Endothelial cell of coronary artery (primary cell): ENCODE measurements around the gene MMP12. TPM values are rescaled to one million over a fixed set of nuclear protein-coding genes. Genes with fewer than 3 reads are reported as not detected.

ENCODE experiments used
- total RNA-seq: library from RNA; depleted of rRNA; stranded (reverse); fragments of >200 nt; gene quantifications from 2 replicates; pipeline ENCODE4 v1.2.3, GENCODE V29; 2014

The MMP12 gene
- 0.28 TPM in 1 of 2 replicates, not detected in the other for total RNA-seq

DNA sequence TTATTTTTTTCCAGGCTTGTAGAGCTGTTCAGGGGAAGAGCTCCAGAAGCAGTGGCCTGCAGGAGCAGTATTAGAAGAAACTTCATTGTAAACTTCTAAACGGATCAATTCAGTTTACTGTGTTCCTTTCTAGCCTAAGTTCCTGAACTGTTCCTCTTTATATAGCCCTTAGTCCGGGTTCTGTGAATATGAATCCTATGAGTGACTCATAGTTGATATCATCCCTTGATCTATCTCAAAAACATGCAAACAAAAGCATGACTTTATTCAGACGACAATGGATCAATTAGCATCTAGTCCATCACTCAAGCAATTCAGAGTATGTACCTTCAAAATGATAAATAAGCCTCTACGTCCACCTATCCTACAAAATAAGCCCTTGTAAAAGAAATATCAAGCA, at the start of gene MMP12:
TSS of gene MMP12 (minus strand) at position 131 of the 400 bp plus-strand sequence. CDS start at position 86, 45 bp downstream.

DNA sequence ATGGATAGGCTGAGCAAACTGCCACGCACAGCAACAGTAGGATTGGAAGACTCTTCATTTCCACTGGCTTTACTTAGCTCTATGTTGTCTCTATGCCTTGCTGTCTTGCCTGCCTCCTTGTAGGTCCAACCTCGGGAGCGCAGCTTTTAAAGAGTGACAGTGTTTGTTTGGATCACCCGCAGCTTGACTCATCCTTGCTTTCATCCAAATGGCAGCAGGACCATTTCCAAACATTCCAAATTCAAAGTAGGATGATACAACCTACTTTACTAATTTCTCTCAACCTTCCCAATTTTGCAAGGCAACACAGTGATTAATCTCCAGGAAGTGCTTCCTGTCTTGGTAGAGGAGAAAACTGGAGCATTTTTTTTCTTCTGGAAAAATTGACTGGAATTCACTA, 31.3 kb downstream of the MMP12 start, which contains the start of gene MMP3:
TSS of gene MMP3 (minus strand) at position 121 of the 400 bp plus-strand sequence. CDS start at position 58, 63 bp downstream.

Other genes with a start within 250 kb of the MMP12 start
- not detected in 2 replicates for gene MMP20, start 249.7 kb downstream of the MMP12 start, total RNA-seq
- gene MMP27, start 169.2 kb downstream of the MMP12 start, total RNA-seq = not detected in 2 replicates
- not detected in 2 replicates for gene MMP8, start 150.0 kb downstream of the MMP12 start, total RNA-seq
- gene MMP10, start 94.4 kb downstream of the MMP12 start, total RNA-seq = 3.2 and 11.1 TPM in 2 replicates
- gene MMP1, start 76.8 kb downstream of the MMP12 start, total RNA-seq = 4.3 and 664 TPM in 2 replicates
- gene MMP3, start 31.4 kb downstream of the MMP12 start, total RNA-seq = not detected in 2 replicates
- not detected in 2 replicates for gene MMP13, start 80.8 kb upstream of the MMP12 start, total RNA-seq
- gene DCUN1D5, start 217.2 kb upstream of the MMP12 start, total RNA-seq = 63.6 and 66.7 TPM in 2 replicates
- 8.5 and 10.0 TPM in 2 replicates for gene DYNC2H1, start 234.4 kb upstream of the MMP12 start, total RNA-seq